ENCODE measurements around the gene PTPRJ.
"Not testable (repeated sequence)": the region's sequence is repeated elsewhere in the genome, so short reads cannot be mapped to it uniquely, and the experiment has no call there.

The PTPRJ gene

DNA sequence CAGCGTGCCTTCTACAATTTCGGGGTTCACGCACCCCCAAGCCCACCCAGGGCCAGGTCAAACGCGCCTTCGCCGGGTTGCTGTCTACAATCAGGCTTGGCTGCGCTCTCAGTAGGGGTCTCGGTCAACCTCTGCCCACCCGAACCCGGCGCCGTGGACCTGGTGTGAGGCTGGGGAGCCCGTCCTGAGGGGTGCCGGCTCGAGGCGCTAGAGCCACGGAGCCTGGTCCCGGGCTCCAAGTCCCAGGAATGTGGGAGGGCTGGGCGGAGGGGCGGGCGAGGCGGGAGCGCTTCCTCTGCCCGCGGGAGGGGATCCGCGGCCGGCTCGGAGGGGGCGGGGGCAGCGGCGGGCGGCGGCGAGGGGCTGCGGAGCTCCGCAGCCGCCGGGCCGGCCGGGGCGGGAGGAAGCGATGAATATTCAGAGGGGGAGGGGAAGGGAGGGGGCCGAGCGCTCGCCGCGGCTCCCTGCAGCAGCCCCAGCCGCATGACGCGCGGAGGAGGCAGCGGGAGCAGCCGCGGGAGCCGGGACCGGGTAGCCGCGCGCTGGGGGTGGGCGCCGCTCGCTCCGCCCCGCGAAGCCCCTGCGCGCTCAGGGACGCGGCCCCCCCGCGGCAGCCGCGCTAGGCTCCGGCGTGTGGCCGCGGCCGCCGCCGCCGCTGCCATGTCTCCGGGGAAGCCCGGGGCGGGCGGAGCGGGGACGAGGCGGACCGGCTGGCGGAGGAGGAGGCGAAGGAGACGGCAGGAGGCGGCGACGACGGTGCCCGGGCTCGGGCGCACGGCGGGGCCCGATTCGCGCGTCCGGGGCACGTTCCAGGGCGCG is at the start of gene PTPRJ:
Gene PTPRJ (plus strand): TSS at position 472 of the 819 bp plus-strand sequence. CDS start 354 bp downstream, outside the sequence.
- DNase-seq, result no peak

DNA sequence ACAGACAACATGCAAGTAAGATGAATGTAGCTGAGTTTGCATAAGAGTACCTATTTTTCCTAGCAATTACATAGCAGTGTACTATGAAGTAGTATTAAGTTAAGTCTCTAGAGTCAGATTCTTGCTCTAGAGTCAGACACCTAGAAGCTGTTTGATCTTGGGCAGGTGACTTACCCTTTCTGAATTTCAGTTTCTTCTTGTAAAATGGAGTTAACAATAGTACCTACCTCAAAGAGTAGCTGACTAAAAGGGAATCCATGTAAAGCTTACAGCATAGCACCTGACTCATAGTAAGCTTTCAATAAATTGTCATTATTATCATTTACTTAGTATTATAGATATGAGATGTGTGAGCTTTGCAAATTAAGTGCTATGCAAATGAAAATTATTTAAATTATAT is 47.8 kb upstream of the PTPRJ start:
- DNase-seq, result no peak

DNA sequence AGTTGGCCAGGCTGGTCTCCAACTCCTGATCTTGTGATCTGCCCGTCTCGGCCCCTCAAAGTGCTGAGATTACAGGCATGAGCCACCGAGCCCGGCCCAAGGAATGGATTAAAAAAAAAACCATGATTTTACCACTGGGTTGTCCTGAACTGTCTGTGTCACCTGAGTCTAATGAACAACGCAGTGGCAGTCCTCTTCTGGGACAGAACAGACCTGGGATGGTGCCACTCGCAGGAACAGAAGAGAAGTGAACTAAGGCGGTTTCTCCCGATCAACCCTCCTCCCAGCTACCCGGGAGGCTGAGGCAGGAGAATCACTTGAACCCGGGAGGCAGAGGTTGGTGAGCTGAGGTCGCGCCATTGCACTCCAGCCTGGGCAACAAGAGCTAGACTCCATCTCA is 46.6 kb upstream of the PTPRJ start:
- not testable (repeated sequence) for DNase-seq

- no peak for DNase-seq
Measured at GRCh38 chr11:47938791-47939560, 41.4 kb upstream of the PTPRJ start.

- DNase-seq, result no peak
Measured at GRCh38 chr11:47940904-47941649, 39.3 kb upstream of the PTPRJ start.

- DNase-seq, result no peak
Measured at GRCh38 chr11:47941907-47942558, 38.3 kb upstream of the PTPRJ start.

GRCh38 chr11:47943721-47944586 is 36.4 kb upstream of the PTPRJ start:
- DNase-seq, result no peak

GRCh38 chr11:47944632-47945031 is 35.7 kb upstream of the PTPRJ start:
- DNase-seq, result no peak

DNA sequence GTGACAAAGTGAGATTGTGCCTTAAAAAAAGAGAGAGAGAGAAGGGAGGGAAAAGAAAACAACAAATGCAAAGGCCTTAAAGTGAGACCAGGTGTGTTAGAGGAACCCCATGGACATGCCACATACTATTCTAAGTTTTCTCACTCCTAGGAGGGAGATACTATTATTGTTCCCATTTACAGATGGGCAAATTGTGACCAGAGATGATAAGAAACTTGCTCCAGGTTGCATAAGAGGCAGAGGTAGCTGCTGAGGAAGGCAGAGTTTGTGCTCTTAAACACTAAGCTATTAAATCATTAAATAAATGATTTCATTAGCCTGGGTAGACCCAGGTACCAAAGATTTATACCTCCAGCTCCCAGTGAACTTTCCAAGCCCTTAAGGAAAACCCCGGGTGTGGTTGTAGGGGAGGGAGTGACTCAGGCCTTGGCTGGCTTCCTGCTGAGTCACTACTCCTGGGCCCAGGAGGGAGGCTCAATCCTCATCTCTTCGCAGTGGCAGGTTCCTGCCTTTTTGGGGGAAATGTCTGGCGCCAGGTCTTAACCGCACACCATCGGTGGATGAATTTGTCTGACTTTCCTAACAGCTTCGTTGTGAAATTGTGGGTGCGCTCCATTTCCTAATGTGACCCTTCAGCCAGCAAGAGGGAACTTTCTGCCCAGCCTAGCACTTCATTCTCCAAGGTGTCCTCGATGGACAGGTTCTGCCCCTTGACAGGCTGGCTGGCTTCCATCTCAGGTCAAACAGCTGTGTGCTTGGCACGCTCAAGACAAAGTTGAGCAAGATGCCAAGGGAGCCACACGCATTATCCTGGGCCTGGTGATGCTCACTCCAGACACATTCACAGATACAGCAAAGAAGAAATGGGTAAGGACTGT is 33.4 kb upstream of the PTPRJ start:
- no peak for DNase-seq

DNA sequence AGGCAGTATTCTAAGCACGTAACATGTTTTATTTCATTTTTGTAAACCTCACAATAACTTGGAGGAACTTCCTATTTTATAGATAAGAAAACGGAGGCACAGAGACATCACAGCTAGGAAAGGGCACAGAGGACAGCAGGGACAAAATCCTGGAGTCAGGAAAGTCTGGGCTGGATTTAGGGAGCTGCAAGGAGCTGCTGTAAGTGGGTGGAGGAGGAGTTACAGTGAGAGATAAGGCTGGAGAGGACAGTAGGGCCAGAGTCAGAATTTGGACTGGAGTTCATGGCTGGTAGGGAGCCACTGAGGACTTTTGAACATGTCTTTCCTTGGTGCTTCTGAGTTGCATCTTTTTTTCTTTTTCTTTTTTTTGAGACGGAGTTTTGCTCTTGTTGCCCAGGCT is 32.2 kb upstream of the PTPRJ start:
- no peak for DNase-seq

DNA sequence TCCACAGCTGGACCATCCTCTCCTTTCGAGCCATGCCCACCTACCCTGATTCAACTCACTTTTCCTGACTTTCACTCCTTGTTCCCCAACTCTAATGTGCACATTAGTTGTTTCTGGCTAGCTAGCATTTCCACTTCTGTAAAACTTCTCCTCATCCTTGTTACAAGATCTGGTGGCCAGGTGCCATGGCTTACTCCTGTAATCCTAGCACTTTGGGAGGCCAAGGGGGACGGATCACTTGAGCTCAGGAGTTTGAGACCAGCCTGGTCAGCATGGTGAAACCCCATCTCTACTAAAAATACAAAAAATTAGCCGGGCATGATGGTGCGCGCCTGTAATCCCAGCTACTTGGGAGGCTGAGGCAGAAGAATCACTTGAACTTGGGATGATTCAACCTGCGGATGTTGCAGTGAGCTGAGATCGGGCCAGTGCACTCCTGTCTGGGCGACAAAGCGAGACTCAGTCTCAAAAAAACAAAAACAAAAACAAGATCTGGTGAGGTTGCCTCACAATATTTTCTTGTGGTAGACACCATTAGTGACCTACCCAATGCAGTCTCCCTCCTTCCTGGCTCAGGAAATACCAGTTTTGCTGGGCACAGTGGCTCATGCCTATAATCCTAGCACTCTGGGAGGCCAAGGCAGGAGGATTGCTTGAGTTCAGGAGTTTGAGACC is 31.2 kb upstream of the PTPRJ start:
- not testable (repeated sequence) for DNase-seq

DNA sequence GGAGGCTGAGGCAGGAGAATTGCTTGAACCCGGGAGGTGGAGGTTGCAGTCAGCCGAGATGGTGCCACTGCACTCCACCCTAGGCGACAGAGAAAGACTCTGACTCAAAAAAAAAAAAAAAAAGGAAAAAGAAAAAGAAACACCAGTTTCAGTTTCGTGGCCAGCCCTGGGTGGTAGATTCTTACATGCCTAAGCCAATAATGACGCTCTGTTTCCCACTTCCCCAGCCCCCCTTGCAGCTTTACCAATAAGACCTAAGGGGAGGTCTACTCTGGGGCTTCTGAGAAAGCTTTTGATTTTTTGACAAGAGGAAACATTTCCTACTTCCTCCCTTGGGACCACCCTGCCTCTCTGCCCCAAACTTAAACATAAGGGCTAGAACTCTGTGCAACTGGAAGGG is 30.0 kb upstream of the PTPRJ start:
- DNase-seq, result no peak

DNA sequence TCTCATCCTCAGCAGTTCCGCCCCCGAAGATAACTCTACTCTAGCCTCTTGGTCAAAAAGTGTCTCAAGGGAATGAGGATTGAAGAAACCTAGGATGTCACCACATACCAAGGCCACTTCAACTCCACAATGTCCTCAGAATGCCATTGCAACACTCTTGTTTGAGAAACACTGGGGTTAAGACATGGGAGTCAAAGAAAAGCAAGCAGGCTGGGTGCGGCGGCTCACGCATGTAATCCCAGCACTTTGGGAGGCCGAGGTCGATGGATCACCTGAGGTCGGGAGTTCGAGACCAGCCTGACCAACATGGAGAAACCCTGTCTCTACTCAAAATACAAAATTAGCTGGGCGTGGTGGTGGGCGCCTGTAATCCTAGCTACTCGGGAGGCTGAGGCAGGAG is 28.9 kb upstream of the PTPRJ start:
- DNase-seq, result not testable (repeated sequence)

DNA sequence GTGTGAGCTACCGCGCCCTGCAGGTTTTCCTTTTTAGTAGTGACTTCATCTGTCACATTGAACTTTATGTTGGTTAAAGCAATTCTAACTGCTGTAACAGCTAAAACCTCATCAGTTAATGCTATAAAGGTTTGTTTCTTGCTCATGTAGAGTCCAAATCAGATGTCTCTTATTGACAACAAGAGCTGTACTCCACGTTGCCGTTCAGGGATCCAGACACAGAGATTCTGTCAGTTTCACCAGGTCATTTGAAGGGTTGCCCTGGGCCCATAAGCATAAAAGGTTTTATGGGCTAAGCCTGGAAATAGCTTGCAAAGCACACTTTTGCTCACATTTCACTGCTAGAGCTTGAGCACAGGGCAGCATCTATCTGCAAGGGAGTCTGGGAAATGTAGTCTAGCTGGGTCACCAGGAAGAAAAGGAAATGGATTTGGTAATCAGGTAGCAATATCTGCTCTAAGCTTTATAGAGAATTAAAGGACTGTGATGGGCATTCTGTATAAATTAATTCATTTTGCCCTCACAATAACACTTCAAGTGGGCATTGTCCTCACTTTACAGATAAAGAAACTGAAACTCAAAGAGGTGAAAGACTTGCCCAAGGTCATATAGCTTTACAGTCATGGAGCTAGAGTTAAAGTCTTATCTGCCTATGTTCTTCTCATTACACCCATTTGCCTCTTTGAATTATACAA is 25.2 kb upstream of the PTPRJ start:
- DNase-seq, result no peak

- no peak for DNase-seq
Measured at GRCh38 chr11:47960015-47960414, 20.3 kb upstream of the PTPRJ start.

- no peak for DNase-seq
Measured at GRCh38 chr11:47961383-47961782, 19.0 kb upstream of the PTPRJ start.

GRCh38 chr11:47964546-47964945 is 15.8 kb upstream of the PTPRJ start:
- DNase-seq, result no peak

- no peak for DNase-seq
Measured at GRCh38 chr11:47967577-47968525, 12.5 kb upstream of the PTPRJ start.
